ENCODE measurements around the gene ZCWPW1.

Gene ZCWPW1

GRCh38 chr7:100432053-100432452, 3.5 kb upstream of the ZCWPW1 start:
- DNase-seq: no peak

GRCh38 chr7:100431286-100431735, 2.8 kb upstream of the ZCWPW1 start:
- no peak for DNase-seq

- peak; percentile 26 to 42 for DNase-seq
Measured at GRCh38 chr7:100430493-100431285, 2.2 kb upstream of the ZCWPW1 start.

GRCh38 chr7:100429637-100430492, 1.4 kb upstream of the ZCWPW1 start, which contains the start of gene MEPCE:
Gene MEPCE (plus strand): TSS chr7:100429831. CDS start chr7:100430019, 188 bp downstream.
- peak; percentile 94 for DNase-seq

- DNase-seq: peak; percentile 100
Measured at GRCh38 chr7:100428967-100429636, 599 bp upstream of the ZCWPW1 start.

- DNase-seq: no peak
Measured at GRCh38 chr7:100427762-100428198, 723 bp downstream of the ZCWPW1 start.

- DNase-seq: no peak
Measured at GRCh38 chr7:100426516-100426915, 2.0 kb downstream of the ZCWPW1 start.

- no peak for DNase-seq
Measured at GRCh38 chr7:100425347-100425746, 3.2 kb downstream of the ZCWPW1 start.

- no peak for DNase-seq
Measured at GRCh38 chr7:100423315-100423714, 5.2 kb downstream of the ZCWPW1 start.

- no peak for DNase-seq
Measured at GRCh38 chr7:100419660-100420226, 8.8 kb downstream of the ZCWPW1 start.

GRCh38 chr7:100418930-100419659, 9.4 kb downstream of the ZCWPW1 start:
- DNase-seq: no peak

GRCh38 chr7:100415448-100415847, 13.1 kb downstream of the ZCWPW1 start:
- DNase-seq: no peak

GRCh38 chr7:100413889-100414288, 14.6 kb downstream of the ZCWPW1 start:
- no peak for DNase-seq

- DNase-seq: no peak
Measured at GRCh38 chr7:100413346-100413745, 15.2 kb downstream of the ZCWPW1 start.

GRCh38 chr7:100411101-100411500, 17.4 kb downstream of the ZCWPW1 start:
- no peak for DNase-seq

- DNase-seq: peak; percentile 12 to 20
Measured at GRCh38 chr7:100407285-100408180, 21.0 kb downstream of the ZCWPW1 start.

GRCh38 chr7:100406767-100407166, 21.7 kb downstream of the ZCWPW1 start:
- no peak for DNase-seq

- DNase-seq: no peak
Measured at GRCh38 chr7:100402241-100402640, 26.3 kb downstream of the ZCWPW1 start.

GRCh38 chr7:100401811-100402210, 26.7 kb downstream of the ZCWPW1 start:
- DNase-seq: no peak

GRCh38 chr7:100400656-100401055, 27.8 kb downstream of the ZCWPW1 start:
- DNase-seq: no peak

- DNase-seq: no peak
Measured at GRCh38 chr7:100400041-100400440, 28.5 kb downstream of the ZCWPW1 start.
